ENCODE data around the gene SIAH1.

DNA sequence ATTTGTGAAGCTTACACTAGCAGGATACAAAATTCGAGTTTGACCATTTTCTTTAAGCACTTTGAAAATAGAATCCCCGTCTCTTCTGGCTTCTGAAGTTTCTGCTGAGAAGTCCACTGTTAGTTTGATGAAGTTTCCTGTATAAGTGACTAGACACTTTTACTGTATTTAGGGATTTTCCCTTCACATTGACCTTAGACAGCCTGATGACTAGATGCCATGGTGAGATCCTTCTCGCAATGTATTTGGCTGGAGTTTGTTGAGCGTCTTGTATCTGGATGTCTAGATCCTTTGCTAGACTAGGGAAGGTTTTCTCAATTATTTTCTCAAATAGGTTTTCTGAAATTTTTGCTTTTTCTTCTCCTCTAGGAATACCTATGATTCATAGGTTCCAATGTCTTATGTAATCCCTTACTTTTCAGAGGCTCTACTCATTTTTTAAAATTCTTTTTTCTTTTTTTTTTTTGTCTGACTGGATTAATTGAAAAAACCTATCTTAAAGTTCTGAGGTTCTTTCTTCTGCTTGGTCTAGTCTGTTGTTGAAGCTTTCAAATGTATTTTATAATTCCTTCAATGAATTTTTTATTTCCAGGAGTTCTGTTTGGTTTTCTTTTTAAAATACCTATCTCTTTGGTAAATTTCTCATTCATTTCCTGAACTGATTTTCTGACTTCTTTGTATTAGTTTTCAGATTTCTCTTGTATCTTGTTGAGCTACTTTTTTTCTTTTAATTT lies 74.1 kb downstream of the SIAH1 start:
- no peak for TF ChIP-seq POLR2A (IDR thresholded peaks at IDR 0.05)
- TF ChIP-seq, protein P1, sequence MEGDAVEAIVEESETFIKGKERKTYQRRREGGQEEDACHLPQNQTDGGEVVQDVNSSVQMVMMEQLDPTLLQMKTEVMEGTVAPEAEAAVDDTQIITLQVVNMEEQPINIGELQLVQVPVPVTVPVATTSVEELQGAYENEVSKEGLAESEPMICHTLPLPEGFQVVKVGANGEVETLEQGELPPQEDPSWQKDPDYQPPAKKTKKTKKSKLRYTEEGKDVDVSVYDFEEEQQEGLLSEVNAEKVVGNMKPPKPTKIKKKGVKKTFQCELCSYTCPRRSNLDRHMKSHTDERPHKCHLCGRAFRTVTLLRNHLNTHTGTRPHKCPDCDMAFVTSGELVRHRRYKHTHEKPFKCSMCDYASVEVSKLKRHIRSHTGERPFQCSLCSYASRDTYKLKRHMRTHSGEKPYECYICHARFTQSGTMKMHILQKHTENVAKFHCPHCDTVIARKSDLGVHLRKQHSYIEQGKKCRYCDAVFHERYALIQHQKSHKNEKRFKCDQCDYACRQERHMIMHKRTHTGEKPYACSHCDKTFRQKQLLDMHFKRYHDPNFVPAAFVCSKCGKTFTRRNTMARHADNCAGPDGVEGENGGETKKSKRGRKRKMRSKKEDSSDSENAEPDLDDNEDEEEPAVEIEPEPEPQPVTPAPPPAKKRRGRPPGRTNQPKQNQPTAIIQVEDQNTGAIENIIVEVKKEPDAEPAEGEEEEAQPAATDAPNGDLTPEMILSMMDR (IDR thresholded peaks at IDR 0.05): no peak
- no peak for TF ChIP-seq EP300 (IDR thresholded peaks at IDR 0.05; ENCODE audit: low read depth)
- TF ChIP-seq POLR2AphosphoS5 (IDR thresholded peaks at IDR 0.05): no peak

All from transverse colon (tissue), 4 donors.